Epithelial cell of esophagus (primary cell): ENCODE results near the gene PDLIM1.
A peak's percentile ranks its signal among the peaks of the same experiment; 100 is the strongest.

Experiments
- DNase-seq: peaks from one replicate; pipeline ENCODE4 v3.0.0; 2010; ENCODE audit warnings: low read depth
- H3K4me3 ChIP-seq: 2 replicates; pipeline ENCODE4 v1.5.1; 2011; ENCODE audit warnings: mild to moderate bottlenecking, low read length, control low read depth
- CTCF ChIP-seq: IDR thresholded peaks from 2 replicates; pipeline ENCODE4 v1.5.1; 2011; ENCODE audit warnings: low read depth, mild to moderate bottlenecking, low read length, control low read depth, inconsistent platforms; ENCODE audit not compliant: insufficient read depth; ENCODE audit errors: missing control alignments

The PDLIM1 gene

GRCh38 chr10:95297402-95297801 lies 6.6 kb upstream of the PDLIM1 start:
- TF ChIP-seq CTCF, result no peak

GRCh38 chr10:95296764-95297163 lies 6.0 kb upstream of the PDLIM1 start:
- TF ChIP-seq CTCF, result no peak
- no peak overlapping the region for H3K4me3 ChIP-seq
- DNase-seq, result no peak

More at GRCh38 chr10:95297402-95297801, 6.6 kb upstream of the PDLIM1 start:
- H3K4me3 ChIP-seq, result no peak overlapping the region
- no peak for DNase-seq

GRCh38 chr10:95295031-95295755 lies 4.4 kb upstream of the PDLIM1 start:
- TF ChIP-seq CTCF, result no peak
- peak overlapping the region; percentile 29 for H3K4me3 ChIP-seq
- DNase-seq, result peak; percentile 94

DNA sequence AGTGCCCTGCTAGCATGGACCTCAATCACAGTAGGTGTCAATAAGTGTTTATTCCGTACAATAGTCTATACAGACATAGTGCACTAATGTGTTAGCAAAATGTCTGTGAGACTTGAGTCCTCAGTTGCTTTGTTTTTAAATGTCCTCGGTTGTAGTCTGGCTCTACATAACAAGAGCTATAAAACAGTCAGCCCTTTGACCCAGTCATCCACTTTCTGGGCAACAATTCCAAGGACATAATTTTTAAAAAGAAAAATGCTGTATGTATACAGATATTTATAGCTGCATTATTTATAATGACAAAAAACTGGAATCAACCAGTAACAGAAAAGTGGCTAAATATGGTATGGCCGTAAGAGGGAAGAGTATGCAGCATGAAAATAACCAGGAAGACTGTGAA lies 2.8 kb upstream of the PDLIM1 start:
- TF ChIP-seq CTCF, result no peak
- H3K4me3 ChIP-seq, result no peak overlapping the region
- DNase-seq, result no peak

DNA sequence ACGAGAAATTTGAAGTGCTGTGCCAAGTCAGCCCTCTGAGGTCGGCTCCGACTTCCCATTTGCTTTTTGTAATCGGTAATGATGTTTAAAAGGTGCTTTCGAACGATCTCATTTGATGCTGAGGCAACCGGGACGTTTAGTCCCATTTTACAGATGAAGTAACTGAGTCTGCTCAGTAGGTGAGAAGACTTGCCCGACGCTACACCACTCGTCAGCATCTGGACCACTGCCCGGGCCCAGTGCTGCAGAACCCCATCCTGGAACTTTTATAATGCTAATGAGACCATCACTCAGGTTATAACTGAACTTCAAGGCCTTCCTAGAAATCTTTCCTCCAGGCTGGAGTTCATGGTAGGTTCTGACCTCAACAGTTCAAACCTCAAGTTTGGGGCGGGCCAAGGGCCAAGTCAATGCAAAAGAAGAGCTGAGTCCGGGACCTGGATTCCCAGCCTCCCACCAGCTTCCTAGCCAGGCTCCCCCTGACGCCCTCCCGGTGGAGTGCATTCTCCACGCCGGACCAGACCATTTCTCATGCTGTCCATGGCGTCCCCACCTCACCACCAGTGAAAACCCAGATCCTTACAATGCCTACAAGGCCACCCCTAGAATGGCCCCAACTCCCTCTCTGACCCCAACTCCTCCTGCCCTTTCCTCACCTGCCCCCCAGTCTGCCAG lies 699 bp upstream of the PDLIM1 start:
- no peak for DNase-seq
- no peak for TF ChIP-seq CTCF
- peak overlapping the region; percentile 30 for H3K4me3 ChIP-seq

- H3K4me3 ChIP-seq, result peak overlapping the region; percentile 86
- no peak for DNase-seq
- no peak for TF ChIP-seq CTCF
Measured at GRCh38 chr10:95289921-95290421, 832 bp downstream of the PDLIM1 start.
